ENCODE data around the gene TSNAX. TPM values are rescaled to one million over a fixed set of nuclear protein-coding genes. Genes with fewer than 3 reads are reported as not detected.

TSNAX gene
- total and polyA plus RNA-seq, 2 of the 4 experiments (the other 2 are of a cell fraction) = 19.6 to 60.6 TPM

GRCh38 chr1:231612393-231613089 is 84.1 kb downstream of the TSNAX start:
- no TSS peak for BruUV-seq (replicated peaks)
- H3K56ac ChIP-seq (ENCODE audit: extremely low read depth, insufficient read depth, low read length) = no peak overlapping the region
- in situ Hi-C loops (cut with MboI; ENCODE audit: low sequenced_read_pairs) = no loop called here

More at GRCh38 chr1:231612393-231613089, 84.1 kb downstream of the TSNAX start:
- DNase-seq = no peak
- Histone ChIP-seq H3K4me2 (ENCODE audit: low read depth, low read length) (no peak overlapping the region), H3K79me1 (ENCODE audit: low read depth in 1 of 2, low read length in 2 of 2) (no peaks in the 10 kb centered on the region), H2AK9ac (replicated peaks; ENCODE audit: low read depth, low read length, poor library complexity) (no peak overlapping the region), H2BK15ac (ENCODE audit: low read depth, low read length) (no peak overlapping the region), H3K4me1 (ENCODE audit: control insufficient read depth, insufficient read depth, low read length) (no peaks in the 10 kb centered on the region), H2BK120ac (ENCODE audit: low read depth, low read length) (no peak overlapping the region), H4K5ac (ENCODE audit: low read depth, low read length) (no peak overlapping the region), H3K9ac (ENCODE audit: low read depth, low read length) (no peak overlapping the region), H2AK5ac (ENCODE audit: low read depth, low read length) (no peak overlapping the region), H3K9me1 (ENCODE audit: insufficient read depth, low read length) (no peaks in the 10 kb centered on the region), H3K36me3 (ENCODE audit: control insufficient read depth, insufficient read depth, low read length) (no peaks in the 10 kb centered on the region), H2BK5ac (ENCODE audit: low read depth, low read length, poor library complexity, severe bottlenecking) (no peak overlapping the region), H3K27ac (ENCODE audit: insufficient read depth, low read length) (no peak overlapping the region), H3K18ac (ENCODE audit: low read depth, low read length) (no peak overlapping the region), H3K23ac (ENCODE audit: low read depth, low read length) (no peak overlapping the region), H4K20me1 (ENCODE audit: insufficient read depth, low read length) (no peaks in the 10 kb centered on the region), H3K14ac (replicated peaks; ENCODE audit: low read depth, low read length) (no peak overlapping the region), H4K91ac (ENCODE audit: insufficient read depth, low read depth, low read length) (no peak overlapping the region), H3K4ac (ENCODE audit: low read depth, low read length) (no peak overlapping the region), H3K4me3 (ENCODE audit: insufficient read depth, low read depth, low read length) (no peak overlapping the region), H3K27me3 (ENCODE audit: control insufficient read depth, insufficient read depth, low read length) (peaks cover 9% of the 10 kb centered on the region), H2AFZ (replicated peaks; ENCODE audit: low read length, poor library complexity) (no peak overlapping the region), H3K9me3 (ENCODE audit: control insufficient read depth, insufficient read depth, low read length) (no peaks in the 10 kb centered on the region), H2BK20ac (ENCODE audit: low read depth, low read length) (no peak overlapping the region), H4K8ac (ENCODE audit: low read depth in 2 of 2, low read length in 2 of 2) (no peak overlapping the region)
- dilution Hi-C loops (cut with HindIII; ENCODE audit: low sequenced_read_pairs, unreplicated experiment) = no loop called here
- ChIA-PET POLR2A (ENCODE audit: unreplicated experiment) (no interaction called here), CTCF (interaction anchor here (1.0 kb wide), 1 partner anchor 13 kb away, joined by 4 read pairs; no protein-coding TSS in a partner anchor)
- TF ChIP-seq ELK1 (IDR thresholded peaks at IDR 0.05; ENCODE audit: borderline replicate concordance, low read depth, low read length) (no peak), MXI1 (IDR thresholded peaks at IDR 0.05; ENCODE audit: borderline replicate concordance, low read depth, low read length) (no peak), USF2 (IDR thresholded peaks at IDR 0.05; ENCODE audit: low read depth, low read length) (no peak), MAFK (IDR thresholded peaks at IDR 0.05; ENCODE audit: low read depth, low read length) (no peak), CTCF (conservative IDR thresholded peaks at IDR 0.05; ENCODE audit: low read depth, low read length) (no peak), RFX5 (IDR thresholded peaks at IDR 0.05; ENCODE audit: low read depth, low read length) (no peak), RAD21 (IDR thresholded peaks at IDR 0.05; ENCODE audit: low read length) (no peak), MAZ (IDR thresholded peaks at IDR 0.05; ENCODE audit: borderline replicate concordance, low read depth, low read length) (no peak), SMC3 (IDR thresholded peaks at IDR 0.05; ENCODE audit: low read depth, low read length) (no peak), CEBPB (IDR thresholded peaks at IDR 0.05; ENCODE audit: low read depth, low read length) (no peak), RCOR1 (IDR thresholded peaks at IDR 0.05; ENCODE audit: insufficient replicate concordance, low read length) (no peak), CHD1 (IDR thresholded peaks at IDR 0.05; ENCODE audit: low read depth, low read length) (no peak), BHLHE40 (IDR thresholded peaks at IDR 0.05; ENCODE audit: low read depth, low read length) (no peak), FOS (IDR thresholded peaks at IDR 0.05; ENCODE audit: low read depth, low read length) (no peak), NFE2L2 (IDR thresholded peaks at IDR 0.05; ENCODE audit: low read depth, low read length) (no peak), POLR2A (IDR thresholded peaks at IDR 0.05; ENCODE audit: low read depth, low read length) (no peak)
- intact Hi-C loops (cut with micrococcal nuclease) = no loop called here
- no peak for ATAC-seq (ENCODE audit: low read depth)
- WGBS, 2 experiments (ENCODE audit: extremely low coverage in 2 of 2, insufficient read length in 1 of 2) = 93% methylated on average over 3 of the region's 10 CpGs; no CpG with 5 or more reads in 1 of the 2 experiments

Data from IMR-90 (cell line).